GM18870 (cell line): ENCODE data around the gene SMAD9.

ENCODE experiments used
- ATAC-seq: cut with Tn5 transposase; IDR thresholded peaks from one replicate; pipeline ENCODE4 v1.9.1; 2021; ENCODE audit warnings: moderate library complexity; ENCODE audit not compliant: unreplicated experiment

The SMAD9 gene

DNA sequence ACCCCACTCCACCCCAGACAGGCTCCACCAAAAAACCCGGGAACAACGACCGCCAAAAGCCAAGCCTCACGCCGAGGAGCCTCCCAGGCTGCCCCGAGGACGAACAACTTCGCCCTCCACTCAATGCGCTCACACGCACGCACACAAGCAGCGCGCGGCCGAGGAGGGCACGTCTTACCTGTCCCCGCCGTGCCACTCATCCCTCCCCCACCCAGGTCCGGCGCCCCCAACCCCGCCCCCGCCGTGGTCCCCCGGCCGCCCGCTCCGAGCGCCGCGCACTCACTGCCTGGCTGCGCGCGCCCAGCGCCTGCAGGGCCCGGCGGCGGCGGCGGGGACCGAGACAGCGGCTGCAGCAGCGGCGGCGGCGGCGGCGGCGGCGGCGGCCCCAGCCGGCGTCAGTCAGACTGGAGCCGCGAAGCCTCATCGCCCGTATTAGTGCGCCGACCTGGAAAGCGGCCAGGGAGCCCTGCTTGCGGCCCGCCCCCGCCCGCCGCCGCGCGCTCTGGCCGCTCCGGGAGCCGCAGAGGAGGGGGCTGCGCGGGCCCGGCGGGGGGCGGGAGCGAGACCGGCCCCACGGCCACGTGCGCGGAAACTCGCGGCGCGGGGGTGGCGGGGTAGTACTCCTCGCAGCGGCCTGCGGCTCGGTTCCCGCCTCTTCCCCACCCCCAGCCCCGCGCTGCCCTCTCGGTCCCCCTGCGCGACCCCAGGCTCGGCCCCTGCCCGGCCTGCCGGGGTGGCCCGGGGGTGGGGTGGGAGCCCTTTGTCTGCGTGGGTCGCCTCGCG lies at the start of gene SMAD9:
TSS of gene SMAD9 (minus strand) at position 406 of the 783 bp plus-strand sequence. CDS start 40,549 bp downstream, outside the sequence.
- ATAC-seq: no peak

DNA sequence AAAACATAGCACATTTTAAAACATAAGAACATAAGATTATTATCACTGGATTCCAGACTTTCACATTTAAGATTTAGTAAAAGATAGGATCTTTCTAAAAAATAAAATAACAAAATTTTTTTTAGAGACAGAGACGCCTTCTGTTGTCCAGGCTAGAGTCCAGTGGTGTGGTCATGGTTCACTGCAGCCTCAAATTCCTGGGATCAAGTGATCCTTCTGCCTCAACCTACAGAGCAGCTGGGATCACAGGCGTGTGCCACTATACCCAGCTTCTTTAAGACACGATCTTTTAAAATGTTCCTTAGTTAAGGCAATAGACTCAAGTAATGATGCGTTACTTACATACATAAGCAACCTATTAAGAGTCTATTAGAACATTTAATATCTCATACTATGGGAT lies 46.4 kb upstream of the SMAD9 start:
- no peak for ATAC-seq

DNA sequence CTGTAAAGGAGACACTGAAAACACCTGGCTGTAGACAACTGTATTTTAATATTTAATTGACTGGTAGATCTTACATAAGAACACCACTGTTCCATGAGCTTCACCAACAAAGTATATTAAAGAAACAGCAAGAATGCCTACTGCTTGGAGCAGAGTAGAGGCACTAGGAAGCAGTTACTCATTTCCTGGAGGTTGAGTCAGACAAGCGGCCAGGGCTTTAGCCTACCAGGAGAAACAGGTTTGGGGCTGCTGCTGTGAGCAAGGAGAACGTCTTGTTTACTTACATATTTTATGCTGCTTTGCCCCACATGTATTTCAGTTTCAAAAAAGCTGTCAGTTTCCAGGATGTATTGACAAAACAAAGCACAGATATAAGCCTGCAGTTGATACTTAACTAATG lies 45.7 kb upstream of the SMAD9 start:
- no peak for ATAC-seq

DNA sequence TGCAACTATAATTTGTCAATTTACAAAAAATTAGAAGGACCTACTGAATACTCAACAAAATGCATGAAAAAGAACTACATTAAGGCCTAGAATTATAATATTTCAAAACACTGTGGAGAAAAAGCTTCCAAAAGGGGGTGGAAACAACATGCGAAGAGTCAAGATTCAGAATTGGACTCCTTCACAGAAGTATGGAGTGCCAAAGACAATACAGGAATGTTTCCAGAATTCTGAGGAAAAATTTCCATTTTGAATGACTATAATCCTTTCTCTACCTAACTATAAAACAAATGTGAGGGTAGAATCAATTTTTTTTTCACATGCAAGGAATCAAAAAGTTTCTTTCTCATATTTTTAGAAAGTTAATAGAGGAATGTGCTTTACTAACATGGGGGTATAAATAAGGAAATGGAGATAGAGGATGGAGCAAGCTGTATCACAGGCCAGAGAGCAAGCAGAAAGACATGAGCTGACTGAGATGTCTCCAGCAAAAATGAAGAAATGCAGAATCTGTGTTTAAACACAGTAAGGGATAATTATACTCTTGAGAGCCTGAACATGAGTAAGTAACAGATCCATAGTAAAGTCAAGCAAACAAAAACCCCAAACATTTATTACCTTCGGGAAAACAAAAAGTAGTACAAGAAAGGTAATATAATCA lies 39.5 kb upstream of the SMAD9 start:
- no peak for ATAC-seq

DNA sequence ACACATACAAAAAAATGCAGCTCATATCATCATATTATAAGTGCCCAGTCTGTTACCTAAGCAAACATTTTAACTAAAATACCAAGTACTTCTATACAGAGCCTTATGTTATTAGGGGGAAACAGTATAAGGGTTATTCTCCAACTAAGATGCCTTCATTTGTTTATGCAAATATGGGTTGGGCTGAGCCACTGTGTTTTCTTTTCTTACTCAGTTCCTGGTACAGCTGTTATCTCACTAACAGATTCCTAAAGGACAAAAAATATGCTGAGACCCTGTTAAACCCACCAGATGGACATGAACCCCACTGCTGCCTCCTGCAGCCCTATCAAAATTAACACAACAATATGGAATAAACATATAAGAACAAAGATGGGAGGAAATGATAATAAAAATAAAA lies 34.5 kb upstream of the SMAD9 start:
- no peak for ATAC-seq

DNA sequence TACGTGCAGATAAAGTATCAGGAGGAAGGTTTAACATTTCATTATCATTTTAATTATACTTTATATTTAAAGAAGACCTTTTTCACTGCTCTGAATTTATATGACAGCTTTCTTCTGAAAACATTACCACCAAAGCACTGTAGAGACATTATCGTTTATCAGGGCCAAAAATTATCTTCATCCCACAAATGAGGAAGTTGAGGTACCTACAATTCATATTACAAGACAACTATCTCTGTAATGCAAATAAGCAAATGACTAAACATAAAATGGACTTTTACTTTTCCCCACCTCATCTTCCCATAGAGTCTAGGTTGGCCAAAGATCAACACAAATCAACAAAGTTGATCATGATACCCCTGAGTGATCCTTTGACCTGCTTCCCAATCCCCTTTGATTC lies 30.9 kb upstream of the SMAD9 start:
- ATAC-seq: no peak

DNA sequence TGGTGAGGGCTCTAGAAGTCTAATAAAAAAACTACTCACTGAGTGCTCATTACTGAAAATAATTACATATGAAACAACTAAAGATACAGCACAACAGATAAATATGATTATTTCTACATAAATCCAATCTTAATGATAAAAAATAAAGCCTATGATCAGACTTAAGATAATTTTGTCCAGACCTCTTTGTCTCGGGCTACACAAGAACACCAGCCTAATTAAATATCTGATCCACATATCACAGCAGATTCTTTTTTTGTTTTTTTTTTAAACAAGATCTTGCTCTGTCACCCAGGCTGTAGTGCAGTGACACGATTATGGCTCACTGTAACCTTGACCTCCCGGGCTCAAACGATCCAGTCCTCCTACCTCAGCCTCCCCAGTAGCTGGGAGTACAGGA lies 30.3 kb upstream of the SMAD9 start:
- no peak for ATAC-seq

DNA sequence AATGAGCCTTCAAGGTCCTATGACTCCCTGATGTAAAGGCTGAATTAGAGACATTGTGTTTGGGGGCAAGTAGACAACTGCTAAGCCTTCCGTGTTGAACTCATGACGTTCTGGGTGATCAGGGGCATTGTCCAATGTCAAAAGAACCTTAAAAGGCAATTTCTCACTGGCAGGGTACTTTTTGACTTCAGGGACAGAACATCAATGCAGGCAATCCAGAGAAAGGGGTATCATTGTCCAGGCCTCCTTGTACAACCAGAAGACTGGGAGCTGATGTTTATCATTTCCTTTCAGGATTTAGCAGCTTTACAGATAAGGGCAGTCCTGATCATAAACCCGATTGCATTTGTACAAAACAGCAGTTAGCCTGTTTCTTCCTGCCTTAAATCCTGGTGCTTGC lies 25.0 kb upstream of the SMAD9 start:
- ATAC-seq: no peak

DNA sequence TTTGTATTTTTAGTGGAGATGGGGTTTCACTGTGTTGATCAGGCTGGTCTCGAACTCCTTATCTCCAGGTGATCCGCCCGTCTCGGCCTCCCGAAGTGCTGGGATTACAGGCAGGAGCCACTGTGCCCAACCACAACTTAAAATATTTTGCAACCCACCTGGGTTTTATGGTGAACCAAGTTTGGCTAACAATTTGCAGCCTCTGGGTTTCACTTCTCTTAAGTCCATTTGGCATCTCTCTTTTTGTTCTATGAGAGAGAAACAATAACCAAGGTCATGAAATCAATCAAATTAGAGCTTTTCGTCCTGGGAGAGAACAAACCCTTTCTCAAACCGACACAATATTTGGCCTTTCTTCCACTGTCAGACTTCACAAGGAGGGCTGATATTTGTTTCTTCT lies 5.6 kb upstream of the SMAD9 start:
- no peak for ATAC-seq

DNA sequence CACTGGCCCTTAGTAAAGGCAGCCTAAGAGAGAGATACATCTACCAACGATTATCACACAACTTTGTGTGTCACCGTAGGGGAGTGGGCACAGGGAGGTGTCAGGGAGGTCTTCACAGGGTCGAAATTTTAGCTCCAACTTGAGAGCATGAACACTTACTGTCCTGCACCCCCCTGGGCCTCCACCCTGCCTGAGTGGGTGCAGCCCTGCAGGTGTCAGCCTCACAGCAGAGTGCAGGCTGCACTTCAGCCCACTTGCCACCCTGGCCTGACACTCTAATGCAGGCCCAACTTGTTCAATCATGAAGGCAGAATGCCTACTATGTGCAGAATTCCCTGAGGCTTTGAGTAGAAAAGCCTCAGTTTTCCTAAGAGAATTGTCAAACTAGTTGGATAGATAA lies 4.0 kb upstream of the SMAD9 start:
- ATAC-seq: no peak

DNA sequence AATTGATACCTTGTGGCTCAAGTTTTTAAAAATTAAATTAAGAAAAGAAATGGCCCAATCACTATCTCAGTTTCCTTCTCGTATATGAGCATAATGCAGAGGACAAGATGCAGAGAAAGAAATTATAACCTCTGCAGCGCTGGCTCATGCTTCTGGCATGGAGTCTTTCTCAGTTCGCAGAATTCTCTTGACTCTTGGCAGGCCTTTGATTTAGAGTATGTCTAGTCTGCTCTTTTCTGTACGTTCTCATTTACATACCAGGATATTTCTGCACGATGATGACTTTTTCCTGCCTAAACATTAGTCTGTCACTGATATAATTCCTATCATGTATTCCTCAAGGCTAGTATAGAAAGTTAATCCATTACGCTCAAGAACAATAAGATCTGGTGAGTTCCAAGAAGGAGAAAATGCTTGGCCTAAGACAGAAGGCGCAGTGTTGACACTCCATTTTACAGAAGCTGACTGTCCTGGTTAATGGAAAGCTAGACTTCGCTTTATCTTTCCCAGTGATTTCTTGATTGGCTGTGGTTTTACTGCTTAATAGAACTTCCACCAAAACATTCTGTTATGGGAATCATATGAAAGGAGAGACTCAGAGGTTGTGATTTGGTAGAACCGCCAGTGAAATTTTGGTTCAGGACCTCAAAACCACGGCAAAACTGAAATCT lies 1.7 kb upstream of the SMAD9 start:
- ATAC-seq: no peak

DNA sequence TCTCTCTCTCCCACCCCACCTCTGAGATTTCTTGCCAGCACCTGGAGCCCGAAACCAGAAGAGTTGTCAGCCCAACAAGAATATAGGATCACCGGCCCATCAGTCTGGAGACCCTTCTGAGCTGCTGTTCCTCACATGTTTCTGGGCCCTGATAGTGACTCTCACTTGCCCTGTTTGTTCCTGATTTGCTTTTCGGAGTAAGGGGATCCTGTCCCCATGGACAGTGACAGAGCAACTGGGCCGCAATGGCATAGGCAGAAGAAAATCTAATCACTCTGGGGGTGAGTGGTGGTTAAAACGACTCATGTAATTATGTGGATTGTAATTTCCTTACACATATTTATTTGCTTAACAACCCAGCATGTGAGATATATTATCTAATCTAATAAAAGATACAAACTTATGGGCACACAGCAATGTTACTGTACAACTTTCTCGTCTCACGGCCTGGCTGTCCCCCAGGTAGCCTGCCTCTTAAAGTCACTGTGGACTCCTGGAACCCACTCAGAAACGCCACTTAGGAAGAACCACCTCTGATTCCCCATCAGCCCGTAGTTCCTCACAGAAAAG lies 663 bp upstream of the SMAD9 start:
- no peak for ATAC-seq

DNA sequence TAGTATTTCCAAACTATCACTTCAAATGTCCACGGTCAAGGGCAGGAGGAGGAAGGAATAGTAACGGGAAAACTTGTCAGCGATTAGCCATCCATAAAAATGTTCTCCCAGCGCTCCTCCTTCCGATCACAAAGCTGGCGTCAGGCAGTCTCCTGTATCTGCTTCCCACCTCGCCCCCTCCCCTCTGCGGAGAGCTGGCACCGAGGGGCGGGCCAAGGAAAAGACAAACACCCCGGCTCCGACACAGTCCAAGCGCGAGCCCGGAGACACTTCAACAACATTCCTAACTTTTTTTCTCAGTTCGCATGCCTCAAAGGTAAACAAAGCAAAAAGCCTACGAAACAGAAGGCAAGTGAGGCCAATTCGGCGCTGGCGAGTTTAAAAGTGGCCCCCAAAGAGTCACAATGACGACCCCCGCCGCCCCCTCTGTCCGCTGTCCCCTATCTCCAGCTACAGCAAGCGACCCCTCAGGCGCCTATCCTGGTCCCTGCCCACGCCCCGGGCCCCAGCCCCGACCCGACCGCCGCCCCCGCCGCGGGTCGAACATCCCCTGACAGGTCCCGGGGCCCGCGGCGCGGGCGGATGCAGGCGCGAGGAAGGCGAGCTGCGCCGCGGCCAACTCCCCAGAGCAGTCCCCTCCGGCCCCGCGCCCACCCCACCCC lies 736 bp downstream of the SMAD9 start:
- no peak for ATAC-seq

DNA sequence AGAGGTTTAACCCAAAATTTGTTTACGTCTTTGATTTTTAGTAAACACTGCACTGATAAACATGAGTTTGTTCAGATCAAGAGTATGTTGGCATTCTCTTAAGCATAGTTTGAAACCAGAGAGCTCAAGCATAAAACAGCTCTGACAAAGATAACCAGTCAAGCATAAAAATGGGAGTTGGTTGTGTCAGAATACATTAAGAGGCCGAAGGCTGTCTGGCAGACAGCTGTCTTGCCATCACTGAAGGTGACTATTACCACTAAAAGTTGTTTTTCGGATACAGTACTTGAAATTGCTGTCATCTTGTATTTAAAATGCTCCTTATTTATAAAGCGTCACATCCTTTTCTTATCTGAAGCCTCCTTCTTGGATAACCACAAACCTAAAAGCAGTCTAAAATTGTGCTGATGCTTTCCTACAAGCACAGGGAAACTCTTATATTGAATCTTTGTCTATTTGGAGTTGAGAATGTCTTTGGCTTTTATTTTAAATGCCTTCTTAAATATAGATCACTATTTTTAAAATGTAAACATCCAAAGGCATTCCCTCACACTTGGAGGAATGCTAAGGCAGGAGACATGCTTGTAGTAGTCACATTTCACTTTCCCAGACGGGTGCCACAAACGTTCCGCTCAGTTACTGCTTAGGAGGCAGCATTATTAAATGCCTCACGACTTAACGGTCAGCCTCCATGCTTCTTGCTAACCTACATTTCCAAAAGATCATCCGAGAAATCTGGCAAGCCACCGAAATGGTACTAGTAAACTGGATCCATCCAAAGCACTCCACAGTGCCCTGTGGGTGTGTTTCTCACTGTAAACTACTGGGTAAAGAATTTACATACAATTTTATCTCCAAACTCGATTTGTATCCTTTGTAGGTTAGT lies 1.5 kb downstream of the SMAD9 start:
- ATAC-seq: no peak

DNA sequence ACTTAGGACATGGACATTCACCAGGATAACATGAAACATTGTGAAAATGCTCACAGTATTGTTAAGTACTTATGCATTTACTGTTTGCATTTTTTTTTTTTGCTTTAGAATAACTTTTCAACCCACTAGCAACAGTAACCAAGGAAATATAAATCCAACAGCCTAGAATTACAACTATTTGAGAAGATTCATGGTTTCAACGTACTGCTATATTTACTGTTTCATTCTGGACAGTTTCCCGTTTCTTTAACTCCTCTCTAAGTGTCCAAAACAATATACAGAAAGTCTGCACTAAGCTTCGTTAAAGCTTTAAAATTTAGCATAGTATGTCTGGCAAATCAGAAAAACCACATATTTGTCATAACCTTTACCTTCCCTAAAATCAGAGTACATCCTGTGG lies 2.7 kb downstream of the SMAD9 start:
- no peak for ATAC-seq

DNA sequence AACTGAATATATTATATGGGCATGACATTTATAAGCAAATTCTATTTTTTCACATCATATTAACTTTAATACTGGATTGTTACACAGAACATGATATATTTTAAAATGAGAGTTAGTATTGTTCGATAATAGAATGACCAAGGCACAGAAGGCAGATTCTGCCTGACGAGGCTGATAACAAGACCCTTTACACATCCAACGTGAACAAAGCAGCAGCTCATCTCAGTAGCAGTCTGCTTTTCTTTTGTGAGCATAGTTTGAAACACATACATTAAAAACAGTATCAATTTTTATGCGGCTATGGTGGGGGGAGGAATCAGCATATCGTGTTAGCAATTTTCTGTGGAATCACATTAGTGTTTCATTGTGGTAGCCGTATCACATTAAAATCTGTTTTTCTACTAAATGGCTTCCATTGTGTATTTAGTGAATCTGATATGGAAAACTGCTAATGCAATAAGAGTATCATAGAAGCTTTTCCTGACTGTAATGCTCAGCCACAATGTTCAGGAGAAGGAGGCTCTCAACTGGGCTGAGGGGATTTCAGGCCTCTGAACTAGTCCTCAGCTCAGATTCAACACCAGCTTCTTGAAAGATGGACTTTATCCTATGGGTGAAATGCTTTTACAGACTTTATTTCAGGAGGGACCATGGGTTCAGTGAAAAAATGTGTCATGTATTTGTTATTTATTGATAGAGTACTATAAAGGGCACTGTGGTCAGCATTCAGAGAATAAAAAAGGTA lies 4.0 kb downstream of the SMAD9 start:
- no peak for ATAC-seq

DNA sequence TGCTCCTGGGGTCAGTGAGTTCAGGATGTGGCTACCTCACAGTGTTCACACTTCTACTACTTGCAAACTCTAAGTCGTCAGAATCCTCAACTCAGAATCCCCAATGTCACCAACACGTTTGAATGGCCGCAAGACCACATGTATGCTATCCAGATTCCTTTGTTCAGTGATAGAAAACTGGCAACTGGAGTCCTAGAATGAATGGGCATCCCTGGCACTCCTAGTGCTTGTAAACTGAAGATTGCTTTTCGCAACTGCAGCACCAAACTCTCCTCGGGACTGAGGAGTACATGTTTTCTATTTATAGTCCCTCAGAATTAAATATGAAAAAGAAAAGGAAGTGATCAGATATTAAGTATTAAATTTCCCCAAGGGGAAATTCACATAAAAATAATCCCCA lies 4.9 kb downstream of the SMAD9 start:
- no peak for ATAC-seq

DNA sequence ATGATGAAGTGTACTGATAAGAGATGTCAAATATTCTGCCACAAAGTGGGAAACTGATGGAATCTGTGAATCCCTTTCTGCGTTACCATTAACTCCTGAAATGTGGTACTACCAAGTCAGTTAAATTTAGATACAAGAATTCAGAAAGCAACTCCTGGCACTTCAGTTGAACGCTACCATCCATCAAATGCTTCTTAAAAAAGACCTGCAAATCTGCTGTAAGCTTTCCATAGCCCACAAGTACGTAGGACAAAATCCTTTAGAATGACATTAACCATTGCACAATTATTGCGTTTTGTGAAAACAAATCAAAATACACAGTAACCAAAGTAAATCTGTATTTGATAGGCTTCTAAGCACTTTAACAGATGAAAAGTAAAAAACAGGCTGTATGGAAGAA lies 5.4 kb downstream of the SMAD9 start:
- ATAC-seq: no peak

DNA sequence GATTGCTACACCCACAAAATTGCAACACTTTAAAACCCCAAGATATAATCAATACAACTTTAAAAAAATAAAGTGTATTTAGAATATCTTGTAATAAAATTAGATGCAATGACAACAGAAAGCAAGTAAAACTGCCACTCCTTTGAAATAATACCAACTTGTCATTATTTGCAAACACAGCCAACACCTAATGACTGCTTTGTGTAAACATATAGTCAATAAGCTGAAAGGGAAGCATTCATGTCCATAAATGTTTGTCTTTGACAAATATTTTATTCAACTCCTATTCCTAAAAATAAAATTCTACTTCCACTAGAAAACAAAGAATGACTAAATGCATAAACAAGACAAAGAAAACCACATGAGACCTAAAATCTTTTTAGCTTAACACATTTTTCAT lies 6.6 kb downstream of the SMAD9 start:
- no peak for ATAC-seq

DNA sequence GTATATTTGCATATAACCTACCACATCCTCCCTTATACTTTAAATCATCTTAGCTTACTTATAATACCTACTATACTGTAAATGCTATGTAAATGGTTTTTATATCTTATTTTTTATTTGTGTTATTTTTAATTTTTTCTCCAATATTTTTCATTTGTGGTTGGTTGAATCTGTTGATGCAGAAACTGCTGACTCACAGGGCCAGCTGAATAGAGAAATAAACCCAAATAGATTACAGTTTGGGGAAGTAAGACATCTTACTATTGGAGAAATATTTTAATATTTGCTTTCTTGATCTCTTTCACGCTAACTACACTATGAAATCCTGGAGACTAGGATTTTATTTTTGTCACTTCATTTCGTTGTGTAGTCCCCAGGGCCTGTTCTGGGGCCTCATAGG lies 7.1 kb downstream of the SMAD9 start:
- no peak for ATAC-seq
